NCI-H82 treated with DMSO at 0.1 percent for 48 hours (cell line): ENCODE measurements around the gene PTPRN2.

ENCODE experiments used
- DNase-seq: peaks from one replicate; lab custom pipeline; 2025; ENCODE audit not compliant: unreplicated experiment; lab: John Stamatoyannopoulos, UW

PTPRN2 gene

DNA sequence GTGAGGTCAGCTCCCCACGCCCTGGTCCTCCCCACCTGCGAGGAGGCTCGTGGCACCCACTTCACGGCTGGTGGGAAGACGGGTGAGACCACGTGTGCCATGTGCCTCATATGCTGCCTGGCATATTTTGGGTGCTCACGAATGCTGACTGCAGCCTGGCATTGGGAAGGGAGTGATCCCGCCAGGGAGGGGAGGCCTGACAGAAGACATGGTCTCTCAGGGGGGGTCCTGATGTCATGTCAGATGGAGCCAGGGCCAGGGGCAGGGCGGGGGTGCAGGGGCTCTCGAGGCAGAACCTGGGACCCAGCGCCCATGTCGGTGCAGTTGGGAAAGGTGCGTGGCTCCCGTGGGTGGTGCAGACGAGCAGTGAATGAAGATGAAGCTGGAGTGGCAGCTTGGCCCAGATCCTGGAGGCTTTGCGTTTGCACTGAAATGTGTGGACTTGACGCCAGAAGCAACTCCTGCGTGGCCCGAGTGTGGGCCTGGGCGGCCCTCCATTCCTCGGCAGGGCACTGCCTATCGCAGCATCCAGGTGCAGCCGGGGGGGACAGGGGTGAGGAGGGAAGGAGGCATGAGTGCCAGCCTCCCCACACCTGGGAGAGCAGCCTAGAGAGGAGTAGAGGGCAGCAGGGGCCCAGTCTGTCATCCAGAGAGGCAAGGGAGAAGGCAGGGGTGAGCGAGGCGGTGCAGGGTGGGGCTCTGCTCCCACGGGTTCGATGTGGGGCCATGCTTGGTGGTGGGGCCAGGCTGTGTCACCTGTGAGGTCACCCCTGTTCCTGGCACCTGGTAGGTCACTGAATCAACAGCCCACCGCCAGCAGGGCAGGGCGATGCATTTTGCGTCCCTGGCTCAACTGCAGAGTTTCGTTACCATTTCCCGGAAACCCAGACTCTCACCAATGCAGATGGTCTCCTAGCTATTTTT lies 865.2 kb downstream of the PTPRN2 start:
- no peak for DNase-seq

DNA sequence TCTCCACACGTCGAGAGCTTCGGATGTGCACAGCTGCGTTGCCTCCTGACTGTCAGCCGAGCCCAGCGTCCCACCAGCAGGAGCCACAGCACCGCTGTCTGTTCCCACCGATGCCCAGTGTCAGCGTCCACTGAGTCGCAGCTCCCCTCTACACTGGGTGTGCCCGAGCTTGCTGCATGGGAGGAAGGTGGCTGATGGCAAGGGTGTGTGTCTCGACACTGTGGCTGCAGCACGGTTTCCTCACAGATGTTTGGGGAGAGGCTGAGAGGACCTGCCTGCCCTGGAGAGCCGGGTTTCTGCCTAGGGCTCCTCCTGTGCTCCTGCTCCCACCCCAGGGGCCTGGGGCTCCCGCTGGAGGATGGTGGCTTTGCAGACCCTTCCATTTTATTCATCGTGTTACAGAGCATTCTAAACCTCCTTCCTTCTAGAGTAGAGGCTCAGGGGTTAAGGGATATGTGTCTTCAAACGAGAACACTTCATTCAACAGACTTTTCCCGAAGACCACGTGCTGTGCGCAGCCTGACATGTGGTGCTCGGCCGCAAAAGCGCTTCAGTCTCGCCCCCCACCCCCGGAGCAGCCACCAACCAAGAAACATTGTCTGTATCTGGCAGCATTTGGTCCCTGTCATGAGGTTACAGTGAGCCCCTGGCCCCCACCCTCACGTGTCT lies 866.0 kb downstream of the PTPRN2 start:
- DNase-seq, result no peak

GRCh38 chr7:157719705-157720655 lies 867.6 kb downstream of the PTPRN2 start:
- no peak for DNase-seq

GRCh38 chr7:157719008-157719682 lies 868.5 kb downstream of the PTPRN2 start:
- DNase-seq, result no peak

- no peak for DNase-seq
Measured at GRCh38 chr7:157718303-157719007, 869.2 kb downstream of the PTPRN2 start.

- DNase-seq, result no peak
Measured at GRCh38 chr7:157717211-157718174, 870.1 kb downstream of the PTPRN2 start.

GRCh38 chr7:157715938-157716280 lies 871.7 kb downstream of the PTPRN2 start:
- no peak for DNase-seq

DNA sequence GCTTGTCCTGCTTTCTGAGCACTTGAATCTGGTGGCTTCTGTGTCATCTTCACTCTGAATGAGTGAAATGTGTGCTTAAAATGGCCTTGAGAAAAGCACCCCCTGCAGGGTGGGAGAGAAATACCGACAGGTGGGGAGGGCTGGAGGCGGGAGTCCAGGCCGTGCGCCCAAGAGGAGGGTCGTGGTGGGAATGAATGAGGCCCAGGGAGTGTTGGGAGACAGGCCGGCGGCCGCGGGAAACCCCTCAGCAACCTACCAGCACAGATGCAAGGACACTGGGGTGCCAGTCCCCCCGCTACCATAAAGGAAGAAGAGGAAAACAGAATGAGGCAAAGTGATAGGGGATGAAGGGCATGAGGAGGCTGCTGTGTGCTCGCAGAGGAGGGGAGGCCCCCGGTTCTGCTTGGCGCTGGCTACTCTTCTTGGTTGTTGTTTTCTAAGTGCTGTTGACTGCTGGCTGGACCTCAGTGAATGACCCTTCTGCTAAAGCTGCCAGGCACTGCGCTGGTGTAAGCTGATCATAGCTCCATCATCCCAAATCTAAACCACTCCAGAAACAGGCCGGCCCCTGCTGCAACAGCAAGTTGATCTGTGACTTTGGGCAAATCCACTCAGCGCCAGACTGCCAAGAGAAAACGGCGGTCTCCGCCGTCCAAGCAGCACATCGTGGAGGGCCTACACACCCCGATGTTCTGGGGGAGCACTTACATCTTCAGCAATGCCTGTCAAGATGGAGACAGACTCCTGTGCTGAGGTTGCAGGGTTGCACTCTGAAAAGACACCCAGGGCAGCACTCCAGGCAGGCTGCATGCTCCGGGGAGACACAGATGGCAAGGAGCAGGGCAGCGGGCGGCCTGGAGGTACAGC lies 872.3 kb downstream of the PTPRN2 start:
- DNase-seq, result no peak

- no peak for DNase-seq
Measured at GRCh38 chr7:157714166-157715070, 873.2 kb downstream of the PTPRN2 start.

- no peak for DNase-seq
Measured at GRCh38 chr7:157713591-157713990, 874.0 kb downstream of the PTPRN2 start.

- no peak for DNase-seq
Measured at GRCh38 chr7:157712666-157713235, 874.9 kb downstream of the PTPRN2 start.

DNA sequence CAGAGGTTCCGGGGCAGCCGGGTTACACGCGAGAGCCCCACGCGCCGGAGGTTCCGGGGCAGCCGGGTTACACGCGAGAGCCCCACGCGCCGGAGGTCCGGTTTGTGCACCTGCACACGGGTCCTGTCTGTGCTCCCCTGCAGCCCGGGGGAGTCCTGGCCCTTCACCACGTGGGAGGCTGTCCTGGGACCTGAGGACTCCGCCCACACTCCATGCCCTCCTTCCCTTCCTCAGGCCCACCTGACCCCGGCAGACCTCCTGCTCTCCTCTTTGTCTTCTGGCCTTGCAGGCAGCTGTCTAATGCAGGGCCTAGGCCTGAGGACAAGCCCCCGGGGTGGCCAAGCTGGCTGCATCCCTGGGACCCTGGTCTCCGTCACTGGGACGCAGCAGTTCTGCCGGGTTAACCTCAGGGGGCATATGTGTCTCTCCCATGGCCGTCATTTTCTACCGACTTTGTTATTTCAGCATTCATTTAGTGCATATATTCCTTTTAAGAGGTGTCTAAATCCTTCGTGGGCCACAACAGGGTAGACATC lies 876.2 kb downstream of the PTPRN2 start:
- no peak for DNase-seq

DNA sequence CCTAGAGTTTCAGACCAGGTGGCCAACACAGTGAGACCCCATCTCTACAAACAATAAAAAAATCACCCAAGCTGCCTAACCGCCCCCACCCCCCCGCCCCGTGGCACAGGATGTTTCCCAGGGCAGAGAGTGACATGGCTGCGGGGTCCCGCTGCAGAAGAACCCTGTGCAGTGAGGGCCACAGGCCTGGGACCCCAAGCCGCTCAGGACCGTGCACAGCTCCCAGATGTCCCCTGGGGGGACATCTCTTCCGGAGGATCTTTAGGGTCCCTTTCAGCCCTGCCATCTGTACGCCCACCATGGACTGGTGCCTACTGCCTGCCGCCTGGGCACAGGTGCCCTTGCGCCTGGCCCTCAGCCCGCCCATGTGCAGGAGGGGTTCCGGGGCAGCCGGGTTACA lies 877.2 kb downstream of the PTPRN2 start:
- no peak for DNase-seq

DNA sequence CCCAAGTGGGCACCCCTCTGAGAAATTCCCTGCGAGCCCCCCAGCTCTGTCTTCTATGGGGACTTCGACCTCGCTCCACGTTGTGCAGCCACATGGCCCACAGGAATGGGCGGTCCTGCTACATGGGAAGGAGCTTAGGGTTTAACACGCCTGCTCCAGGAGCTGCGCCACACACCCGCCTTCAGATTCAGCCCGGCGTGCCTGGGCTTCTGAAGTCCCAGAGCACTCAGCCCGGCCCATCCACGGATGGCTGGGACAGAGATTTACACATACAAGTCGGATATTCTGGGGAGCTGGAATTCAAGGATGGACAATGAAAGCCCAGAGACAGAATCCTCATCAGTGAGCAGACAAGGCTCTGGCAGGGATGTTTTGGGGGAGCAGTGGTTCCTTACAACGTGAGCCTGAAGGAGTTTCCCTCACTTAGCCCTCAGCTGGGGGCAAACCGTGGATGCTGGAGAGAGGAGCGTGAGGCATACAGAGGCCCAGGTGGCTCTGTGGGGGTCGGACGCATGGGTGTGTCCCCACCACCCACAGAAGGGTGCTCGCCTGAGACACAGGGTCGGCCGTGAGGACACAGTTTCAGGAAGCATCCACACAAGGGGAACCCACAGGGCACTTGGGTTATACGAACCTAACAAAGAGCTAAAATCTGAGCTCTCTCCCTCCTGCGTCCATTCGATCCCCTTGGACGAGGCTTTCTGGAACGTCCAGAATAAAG lies 877.9 kb downstream of the PTPRN2 start:
- DNase-seq, result no peak

- DNase-seq, result no peak
Measured at GRCh38 chr7:157708919-157709295, 878.7 kb downstream of the PTPRN2 start.
